ENCODE measurements around the gene NCBP2L.

GRCh38 chrX:107773206-107773605, 4.3 kb upstream of the NCBP2L start:
- TF ChIP-seq CTCF (IDR thresholded peaks at IDR 0.05) (no peak), POLR2A (IDR thresholded peaks at IDR 0.05; ENCODE audit: low read depth) (no peak)

Data from esophagus muscularis mucosa (tissue), 3 donors.